HepG2 (cell line): ENCODE measurements around the gene TAPBP. TPM values are rescaled to one million over a fixed set of nuclear protein-coding genes. Genes with fewer than 3 reads are reported as not detected.

Experiments used
- CBFB ChIP-seq: sonication (generic); formaldehyde crosslinking; IDR thresholded peaks from 2 replicates; pipeline ENCODE4 v1.4.0; 2020; ENCODE audit warnings: missing genetic modification reagents
- GTF3A ChIP-seq: sonication (generic); formaldehyde crosslinking; conservative IDR thresholded peaks from 2 replicates; pipeline ENCODE4 v1.4.0; 2020; ENCODE audit warnings: mild to moderate bottlenecking, missing genetic modification reagents
- HDAC2 ChIP-seq: sonication (generic); formaldehyde crosslinking; IDR thresholded peaks from 2 replicates; pipeline ENCODE4 v1.4.0; 2020; ENCODE audit warnings: missing genetic modification reagents
- KLF12 ChIP-seq: sonication (generic); formaldehyde crosslinking; IDR thresholded peaks from 2 replicates; pipeline ENCODE4 v1.4.0; 2020; ENCODE audit warnings: missing genetic modification reagents, borderline replicate concordance
- NBN ChIP-seq: fragments of 450-650 bp; conservative IDR thresholded peaks from 2 replicates; pipeline ENCODE4 v1.6.1; 2017
- NR1H2 ChIP-seq: sonication (generic); formaldehyde crosslinking; IDR thresholded peaks from 2 replicates; pipeline ENCODE4 v1.8.1; 2022; ENCODE audit warnings: low read depth, missing genetic modification reagents, borderline replicate concordance
- POGZ ChIP-seq: sonication (generic); formaldehyde crosslinking; IDR thresholded peaks from 2 replicates; pipeline ENCODE4 v1.4.0; 2020; ENCODE audit warnings: mild to moderate bottlenecking, missing genetic modification reagents
- SMYD3 ChIP-seq: sonication (generic); formaldehyde crosslinking; IDR thresholded peaks from 2 replicates; pipeline ENCODE4 v1.8.1; 2023; ENCODE audit warnings: mild to moderate bottlenecking, missing genetic modification reagents
- THYN1 ChIP-seq: sonication (generic); formaldehyde crosslinking; IDR thresholded peaks from 2 replicates; pipeline ENCODE4 v1.8.1; 2023; ENCODE audit warnings: low read depth, mild to moderate bottlenecking, moderate library complexity, missing genetic modification reagents, borderline replicate concordance
- U2AF2 ChIP-seq: fragments of 200-400 bp; formaldehyde crosslinking; IDR thresholded peaks from 2 replicates; pipeline ENCODE4 v1.6.1; 2017; ENCODE audit warnings: low read depth, mild to moderate bottlenecking, low read length
- XBP1 ChIP-seq: sonication (generic); formaldehyde crosslinking; IDR thresholded peaks from 2 replicates; pipeline ENCODE4 v1.5.0; 2020; ENCODE audit warnings: missing genetic modification reagents
- ZC3H4 ChIP-seq: sonication (generic); formaldehyde crosslinking; IDR thresholded peaks from 2 replicates; pipeline ENCODE4 v1.4.0; 2020; ENCODE audit warnings: missing genetic modification reagents, borderline replicate concordance
- ZMYM2 ChIP-seq: sonication (generic); formaldehyde crosslinking; IDR thresholded peaks from 2 replicates; pipeline ENCODE4 v1.8.0; 2022; ENCODE audit warnings: mild to moderate bottlenecking, missing genetic modification reagents
- ZNF101 ChIP-seq: sonication (generic); formaldehyde crosslinking; IDR thresholded peaks from 2 replicates; pipeline ENCODE4 v1.4.0; 2020; ENCODE audit warnings: mild to moderate bottlenecking, low read depth, missing genetic modification reagents, borderline replicate concordance
- ZNF3 ChIP-seq: IDR thresholded peaks from 2 replicates; pipeline ENCODE4 v1.7.0; 2017; ENCODE audit warnings: inconsistent platforms
- ZNF441 ChIP-seq: sonication (generic); formaldehyde crosslinking; IDR thresholded peaks from 2 replicates; pipeline ENCODE4 v1.7.0; 2021; ENCODE audit warnings: missing genetic modification reagents, borderline replicate concordance
- ZNF496 ChIP-seq: sonication (generic); formaldehyde crosslinking; IDR thresholded peaks from 2 replicates; pipeline ENCODE4 v1.8.1; 2023; ENCODE audit warnings: mild to moderate bottlenecking, moderate library complexity, missing genetic modification reagents; ENCODE audit not compliant: insufficient replicate concordance
- ZNF512 ChIP-seq: sonication (generic); formaldehyde crosslinking; IDR thresholded peaks from 2 replicates; pipeline ENCODE4 v1.4.0; 2020; ENCODE audit warnings: mild to moderate bottlenecking, missing genetic modification reagents
- ZNF781 ChIP-seq: sonication (generic); formaldehyde crosslinking; IDR thresholded peaks from 2 replicates; pipeline ENCODE4 v1.5.1; 2020; ENCODE audit warnings: borderline replicate concordance, mild to moderate bottlenecking, missing genetic modification reagents; ENCODE audit errors: not compliant biosample characterization
- ZNF816 ChIP-seq: sonication (generic); formaldehyde crosslinking; IDR thresholded peaks from 2 replicates; pipeline ENCODE4 v1.8.0; 2022; ENCODE audit warnings: missing genetic modification reagents, mild to moderate bottlenecking, borderline replicate concordance
- polyA plus RNA-seq, 8 experiments: library from polyadenylated mRNA; depleted of rRNA in 3 of 8; stranded (reverse) in 7 of 8; unstranded in 1 of 8; fragments of >200 nt; fragmentation: Illumina TruSeq in 4 of 8; extraction: Trizol in 4 of 8; gene quantifications; 2 replicates each; pipeline versions ENCODE4 v1.2.1 to v1.2.3, GENCODE V29; 2011 to 2016; ENCODE audit warnings: low read depth in 4 of 8, missing spikeins in 1 of 8, mixed read lengths in 1 of 8; ENCODE audit not compliant: insufficient read depth in 1 of 8
- total RNA-seq, 5 experiments: library from RNA; depleted of rRNA; stranded (reverse); fragments of >200 nt; fragmentation: Illumina TruSeq; extraction: Trizol; gene quantifications; 2 replicates each; pipeline ENCODE4 v1.2.3, GENCODE V29; 2016; ENCODE audit warnings: low read depth in 1 of 5
- TF ChIP-seq, protein P1 (sequence below): sonication (generic); formaldehyde crosslinking; IDR thresholded peaks from 2 replicates; pipeline ENCODE4 v1.5.0; 2020; ENCODE audit warnings: missing genetic modification reagents, mild to moderate bottlenecking, borderline replicate concordance
- TF ChIP-seq, protein P2 (sequence below), 2 experiments: sonication (generic) in 1 of 2; formaldehyde crosslinking in 1 of 2; IDR thresholded peaks; 2 replicates each; pipeline versions ENCODE4 v1.4.0 to v1.6.1; 2016 to 2020; ENCODE audit warnings: borderline replicate concordance in 1 of 2, low read depth in 1 of 2, mild to moderate bottlenecking in 1 of 2, missing genetic modification reagents in 1 of 2

The TAPBP gene
- total and polyA plus RNA-seq, 2 of the 13 experiments (the other 11 are each of a cell fraction or from before 2014, with no cell fraction given), result 27.4 to 32.3 TPM

GRCh38 chr6:33299237-33299944 lies 14.5 kb downstream of the TAPBP start (continued):
- TF ChIP-seq, protein P1, sequence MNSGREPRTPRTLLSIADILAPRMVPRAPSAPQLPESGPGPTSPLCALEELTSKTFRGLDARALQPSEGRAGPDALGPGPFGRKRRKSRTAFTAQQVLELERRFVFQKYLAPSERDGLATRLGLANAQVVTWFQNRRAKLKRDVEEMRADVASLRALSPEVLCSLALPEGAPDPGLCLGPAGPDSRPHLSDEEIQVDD (CRISPR knock-in tag), result no peak
- peak; percentile 76 for TF ChIP-seq CBFB (CRISPR knock-in tag)
- TF ChIP-seq KLF12 (CRISPR knock-in tag), result peak; percentile 37; the same call in 1 of the 2 replicates
- TF ChIP-seq POGZ, result peak; percentile 78
- TF ChIP-seq ZNF3 (CRISPR knock-in tag), result no peak
- TF ChIP-seq XBP1, result peak; percentile 88
- TF ChIP-seq, protein P2, sequence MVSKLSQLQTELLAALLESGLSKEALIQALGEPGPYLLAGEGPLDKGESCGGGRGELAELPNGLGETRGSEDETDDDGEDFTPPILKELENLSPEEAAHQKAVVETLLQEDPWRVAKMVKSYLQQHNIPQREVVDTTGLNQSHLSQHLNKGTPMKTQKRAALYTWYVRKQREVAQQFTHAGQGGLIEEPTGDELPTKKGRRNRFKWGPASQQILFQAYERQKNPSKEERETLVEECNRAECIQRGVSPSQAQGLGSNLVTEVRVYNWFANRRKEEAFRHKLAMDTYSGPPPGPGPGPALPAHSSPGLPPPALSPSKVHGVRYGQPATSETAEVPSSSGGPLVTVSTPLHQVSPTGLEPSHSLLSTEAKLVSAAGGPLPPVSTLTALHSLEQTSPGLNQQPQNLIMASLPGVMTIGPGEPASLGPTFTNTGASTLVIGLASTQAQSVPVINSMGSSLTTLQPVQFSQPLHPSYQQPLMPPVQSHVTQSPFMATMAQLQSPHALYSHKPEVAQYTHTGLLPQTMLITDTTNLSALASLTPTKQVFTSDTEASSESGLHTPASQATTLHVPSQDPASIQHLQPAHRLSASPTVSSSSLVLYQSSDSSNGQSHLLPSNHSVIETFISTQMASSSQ (IDR thresholded peaks at IDR 0.05; ENCODE audit: low read depth), result 0 out of 2 replicates have a peak, but pooled peaks have one; percentile 18
- TF ChIP-seq, protein P2 (CRISPR knock-in tag; IDR thresholded peaks at IDR 0.05; ENCODE audit: borderline replicate concordance), result no peak; the same call in 1 of the 2 replicates
- no peak for TF ChIP-seq NR1H2 (CRISPR knock-in tag)
- no peak for TF ChIP-seq THYN1
- peak; percentile 63; the same call in 1 of the 2 replicates for TF ChIP-seq SMYD3 (CRISPR knock-in tag)
- TF ChIP-seq ZNF496 (CRISPR knock-in tag), result no peak
- peak; percentile 74; the same call in 1 of the 2 replicates for TF ChIP-seq ZNF816 (CRISPR knock-in tag)
- no peak for TF ChIP-seq NBN
- TF ChIP-seq ZNF781 (CRISPR knock-in tag), result peak; percentile 73
- TF ChIP-seq GTF3A (CRISPR knock-in tag), result peak; percentile 61; the same call in 1 of the 2 replicates
- TF ChIP-seq ZC3H4, result 0 out of 2 replicates have a peak, but pooled peaks have one; percentile 59
- TF ChIP-seq HDAC2 (CRISPR knock-in tag), result peak; percentile 83
- peak; percentile 58 for TF ChIP-seq ZNF101
- TF ChIP-seq U2AF2, result no peak
- TF ChIP-seq ZNF512 (CRISPR knock-in tag), result no peak
- peak; percentile 80; the same call in 1 of the 2 replicates for TF ChIP-seq ZNF441 (CRISPR knock-in tag)
- TF ChIP-seq ZMYM2 (CRISPR knock-in tag), result peak; percentile 16; the same call in 1 of the 2 replicates
